Psoas muscle (tissue), 8 donors: ENCODE data around the gene CYP3A4. TPM values are rescaled to one million over a fixed set of nuclear protein-coding genes. Genes with fewer than 3 reads are reported as not detected.
"Not testable (repeated sequence)": the region's sequence is repeated elsewhere in the genome, so short reads cannot be mapped to it uniquely, and the experiment has no call there.

Experiments used
- ATAC-seq, 4 donors: fragments of 200-7000 bp; cut with Tn5 transposase; one replicate each; pipeline ENCODE4 v1.9.1; 2020; ENCODE audit warnings: moderate library complexity in 3 of 4, mild to moderate bottlenecking in 2 of 4
- DNase-seq, 2 donors: peaks; one replicate each; pipeline ENCODE4 v3.0.0-alpha.2; 2020
- H3K27ac ChIP-seq: fragments of 200-600 bp; one replicate; pipeline ENCODE4 v1.8.0; 2022
- H3K27me3 ChIP-seq, 3 donors: fragments of 200-600 bp in 1 of 3; one replicate each; pipeline versions ENCODE4 v1.6.1 to v1.8.0; 2013 to 2022; ENCODE audit warnings: low read length in 2 of 3, mild to moderate bottlenecking in 2 of 3, moderate library complexity in 1 of 3; ENCODE audit not compliant: insufficient read depth in 3 of 3
- H3K36me3 ChIP-seq, 2 donors: fragments of 200-600 bp in 1 of 2; one replicate each; pipeline versions ENCODE4 v1.6.1 to v1.8.0; 2013 to 2022; ENCODE audit warnings: low read depth in 1 of 2, mild to moderate bottlenecking in 1 of 2, moderate library complexity in 1 of 2; ENCODE audit not compliant: insufficient read depth in 1 of 2
- H3K4me1 ChIP-seq: fragments of 200-600 bp; one replicate; pipeline ENCODE4 v1.8.0; 2022
- H3K4me3 ChIP-seq: fragments of 200-600 bp; one replicate; pipeline ENCODE4 v1.8.0; 2022; ENCODE audit warnings: mild to moderate bottlenecking
- H3K9me3 ChIP-seq: fragments of 200-600 bp; one replicate; pipeline ENCODE4 v1.8.0; 2022
- WGBS, 3 donors: extraction: QIAGEN DNeasy Blood & Tissue Kit; methylation state at CpG; one replicate each; pipeline versions ENCODE4 v1.1.6 to v1.1.7; 2013; 5-methylcytosine and 5-hydroxymethylcytosine counted together
- intact Hi-C, 2 donors: fragments of 100-400 bp; cut with DNase I; formaldehyde crosslinking; loops; one replicate each; pipeline versions ENCODE4 v1.11.0 to v1.14.2; 2022
- polyA plus RNA-seq, 3 donors: library from polyadenylated mRNA; stranded (reverse); fragments of 200-250 nt; gene quantifications; one replicate each; pipeline ENCODE4 v1.2.3, GENCODE V29; 2013
- total RNA-seq, 4 donors: library from RNA; stranded (reverse); fragmentation: NEBNext Ultra II Directional in 2 of 4; extraction: Animal tissue kit (Norgen Biotek cat#: 25700) in 2 of 4; gene quantifications; one replicate each; pipeline versions ENCODE4 v1.2.1 to v1.2.4, GENCODE V29; 2021 to 2023
- TF ChIP-seq, protein P1 (sequence below): fragments of 200-600 bp; IDR thresholded peaks from one replicate; pipeline ENCODE4 v1.8.0; 2022; ENCODE audit warnings: antibody characterized with exemption
- donor health status: healthy with polysubstance abuse.
- donor health status: DM: no; HTN: no; CAD: no; lungs with moderate emphysema.
- donor health status: Bipolar disorder and iron deficiency.
- donor health status: healthy.
- donor health status: DM: yes; HTN: yes; CAD: no.
- donor health status: DM: no; HTN: no; CAD: no.
- donor health status: DM: no; HTN: no; CAD: no.
- donor health status: DM: yes; HTN: yes; CAD: no.

The CYP3A4 gene
- total and polyA plus RNA-seq, 7 donors: 0.08 to 4.2 (median 0.30) TPM; not detected in 1

DNA sequence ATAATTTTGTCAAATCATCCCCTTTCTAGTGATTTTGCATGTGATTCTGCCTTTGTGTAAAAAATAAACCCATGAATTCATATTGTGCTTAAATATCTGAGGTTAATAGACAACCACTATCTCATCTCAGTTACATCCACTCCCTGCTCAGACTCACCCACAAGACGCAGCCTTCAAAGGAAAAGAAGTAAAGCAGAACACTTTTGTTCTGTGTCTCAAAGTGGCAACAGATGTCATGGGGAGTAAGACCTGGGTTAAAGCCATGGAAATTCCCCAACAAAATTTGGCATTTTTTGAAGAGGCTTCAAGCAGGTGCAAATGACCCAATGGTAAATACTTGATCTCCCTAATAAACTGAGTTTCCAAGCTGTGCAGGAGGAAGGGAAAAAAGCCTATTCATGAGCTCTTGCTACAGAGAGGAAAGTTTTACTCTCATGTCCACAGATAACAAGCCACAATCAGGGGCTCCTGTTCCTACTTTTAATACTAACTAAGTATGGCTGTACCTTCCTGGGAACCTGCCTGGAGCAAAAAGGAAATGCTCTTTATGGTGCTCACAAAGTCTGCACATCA lies 53.7 kb downstream of the CYP3A4 start:
- TF ChIP-seq, protein P1, sequence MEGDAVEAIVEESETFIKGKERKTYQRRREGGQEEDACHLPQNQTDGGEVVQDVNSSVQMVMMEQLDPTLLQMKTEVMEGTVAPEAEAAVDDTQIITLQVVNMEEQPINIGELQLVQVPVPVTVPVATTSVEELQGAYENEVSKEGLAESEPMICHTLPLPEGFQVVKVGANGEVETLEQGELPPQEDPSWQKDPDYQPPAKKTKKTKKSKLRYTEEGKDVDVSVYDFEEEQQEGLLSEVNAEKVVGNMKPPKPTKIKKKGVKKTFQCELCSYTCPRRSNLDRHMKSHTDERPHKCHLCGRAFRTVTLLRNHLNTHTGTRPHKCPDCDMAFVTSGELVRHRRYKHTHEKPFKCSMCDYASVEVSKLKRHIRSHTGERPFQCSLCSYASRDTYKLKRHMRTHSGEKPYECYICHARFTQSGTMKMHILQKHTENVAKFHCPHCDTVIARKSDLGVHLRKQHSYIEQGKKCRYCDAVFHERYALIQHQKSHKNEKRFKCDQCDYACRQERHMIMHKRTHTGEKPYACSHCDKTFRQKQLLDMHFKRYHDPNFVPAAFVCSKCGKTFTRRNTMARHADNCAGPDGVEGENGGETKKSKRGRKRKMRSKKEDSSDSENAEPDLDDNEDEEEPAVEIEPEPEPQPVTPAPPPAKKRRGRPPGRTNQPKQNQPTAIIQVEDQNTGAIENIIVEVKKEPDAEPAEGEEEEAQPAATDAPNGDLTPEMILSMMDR: no peak
- Histone ChIP-seq H3K36me3 (no peaks in the 10 kb centered on the region), H3K4me3 (no peak overlapping the region), H3K27me3 (no peaks in the 10 kb centered on the region), H3K27ac (no peak overlapping the region), H3K9me3 (no peaks in the 10 kb centered on the region), H3K4me1 (no peaks in the 10 kb centered on the region)
- WGBS, 3 donors: 70 to 73% (median 70%) methylated on average over 1 of the region's 1 CpG
- intact Hi-C loops: no loop called here
- no peak for ATAC-seq
- DNase-seq: no peak

DNA sequence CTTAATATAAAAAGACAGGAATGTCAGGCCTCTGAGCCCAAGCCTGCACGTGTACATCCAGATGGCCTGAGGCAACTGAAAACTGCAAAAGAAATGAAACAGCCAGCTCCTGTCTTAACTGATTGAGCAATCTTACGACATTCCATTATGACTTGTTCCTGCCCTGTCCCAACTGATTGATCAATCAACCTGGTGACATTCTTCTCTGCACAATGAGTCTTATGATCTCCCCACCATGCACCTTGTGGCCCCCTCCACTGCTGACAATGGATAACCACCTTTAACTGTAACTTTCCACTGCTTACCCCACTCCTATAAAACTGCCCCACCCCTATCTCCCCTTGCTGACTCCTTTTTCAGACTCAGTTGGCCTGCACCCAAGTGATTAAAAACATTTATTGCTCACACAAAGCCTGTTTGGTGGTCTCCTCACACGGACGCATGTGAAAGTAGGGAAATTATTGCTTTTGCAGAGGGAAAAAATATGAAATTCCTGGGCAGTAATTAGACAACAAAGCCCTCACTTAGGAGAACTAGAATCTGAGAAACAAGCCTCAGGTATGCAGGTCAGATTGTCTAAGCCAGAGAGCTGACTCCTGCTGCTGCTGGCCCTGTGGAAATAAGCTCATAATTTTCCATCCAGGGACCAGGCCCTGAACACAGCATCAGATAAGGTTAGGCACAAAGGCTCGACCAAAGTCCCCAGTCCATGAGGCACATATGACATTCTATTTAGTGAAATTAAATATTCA lies 54.3 kb downstream of the CYP3A4 start:
- TF ChIP-seq, protein P1: no peak
- 64 to 75% (median 64%) methylated on average over 5 of the region's 5 CpGs for WGBS, 3 donors
- intact Hi-C loops: no loop called here
- no peaks in the 10 kb centered on the region for H3K9me3 ChIP-seq
- ATAC-seq: no peak
- no peaks in the 10 kb centered on the region for H3K4me1 ChIP-seq
- H3K27me3 ChIP-seq: no peaks in the 10 kb centered on the region
- H3K36me3 ChIP-seq: no peaks in the 10 kb centered on the region
- H3K27ac ChIP-seq: no peak overlapping the region
- no peak for DNase-seq
- H3K4me3 ChIP-seq: no peak overlapping the region

DNA sequence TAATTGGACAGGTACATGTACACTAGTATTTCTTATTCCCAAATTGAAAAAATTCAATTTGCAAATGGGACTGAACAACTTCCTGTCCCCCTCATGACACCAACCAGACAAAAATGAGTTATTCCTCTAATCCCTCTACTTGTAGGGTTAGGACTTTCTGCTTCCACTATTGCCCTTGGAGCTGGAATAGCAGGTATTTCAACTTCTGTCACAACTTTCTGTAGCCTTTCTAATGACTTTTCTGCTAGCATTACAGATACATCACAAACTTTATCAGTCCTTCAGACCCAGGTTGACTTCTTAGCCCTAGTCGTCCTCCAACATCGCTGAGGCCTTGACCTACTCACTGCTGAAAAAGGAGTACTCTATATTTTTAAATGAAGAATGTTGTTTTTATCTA lies 55.4 kb downstream of the CYP3A4 start:
- no peaks in the 10 kb centered on the region for H3K4me1 ChIP-seq
- DNase-seq (no peak), ATAC-seq (no peak)
- no peaks in the 10 kb centered on the region for H3K36me3 ChIP-seq
- 96 to 100% (median 98%) methylated on average over 2 of the region's 2 CpGs for WGBS, 3 donors
- TF ChIP-seq, protein P1: no peak
- H3K9me3 ChIP-seq: no peaks in the 10 kb centered on the region
- no peaks in the 10 kb centered on the region for H3K27me3 ChIP-seq
- no peak overlapping the region for H3K27ac ChIP-seq
- H3K4me3 ChIP-seq: no peak overlapping the region
- intact Hi-C loops: no loop called here

DNA sequence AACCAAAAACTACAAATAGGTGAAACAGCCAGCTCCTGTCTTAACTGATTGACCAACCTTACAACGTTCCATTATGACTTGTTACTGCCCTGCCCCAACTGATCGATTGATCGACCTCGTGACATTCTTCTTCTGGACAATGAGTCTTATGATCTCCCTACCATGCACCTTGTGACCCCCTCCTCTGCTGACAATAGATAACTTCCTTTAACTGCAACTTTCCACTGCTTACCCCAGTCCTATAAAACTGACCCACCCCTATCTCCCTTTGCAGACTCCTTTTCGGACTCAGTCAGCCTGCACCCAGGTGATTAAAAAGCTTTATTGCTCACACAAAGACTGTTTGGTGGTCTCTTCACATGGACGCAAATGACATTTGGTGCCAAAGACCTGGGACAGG lies 60.8 kb downstream of the CYP3A4 start:
- WGBS, 3 donors: 92 to 93% (median 92%) methylated on average over 6 of the region's 6 CpGs
- DNase-seq: not testable (repeated sequence)

DNA sequence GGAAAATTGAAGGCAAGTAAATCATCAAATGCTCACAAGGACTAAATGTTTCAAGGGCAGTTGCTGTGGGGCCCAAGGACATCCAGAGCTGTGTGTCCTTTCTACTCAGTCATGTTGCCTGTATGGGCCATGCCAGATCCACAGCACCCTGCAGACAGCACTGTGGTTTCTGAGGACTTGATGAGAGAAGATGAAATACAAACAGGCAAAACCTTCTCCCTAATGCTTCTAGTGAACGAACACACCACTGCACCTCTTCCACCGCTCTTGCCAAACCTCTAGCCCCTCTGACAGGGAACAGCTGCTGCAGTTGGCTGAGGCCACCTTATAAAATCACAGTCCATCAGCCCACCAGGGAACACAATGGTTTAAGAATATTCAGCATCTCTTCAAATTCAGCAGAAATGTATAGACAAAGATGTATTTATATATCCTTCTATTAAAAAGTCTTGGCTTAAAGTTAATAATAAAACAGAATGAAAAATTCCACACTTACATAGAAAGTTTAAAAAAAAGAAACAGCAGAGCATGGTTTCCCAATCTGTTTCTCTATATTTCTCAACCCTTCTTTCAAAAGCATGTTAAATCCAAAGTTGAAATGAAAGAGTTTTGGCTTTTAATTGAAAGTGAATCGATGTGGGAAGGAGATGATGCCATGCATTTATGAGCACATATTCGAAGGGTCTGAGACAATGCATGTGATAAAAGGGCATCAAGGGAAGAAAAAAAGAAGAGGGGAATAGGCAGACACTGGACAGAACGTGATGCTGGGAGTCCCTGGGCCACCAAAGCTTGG lies 63.0 kb downstream of the CYP3A4 start:
- no peak for DNase-seq
- TF ChIP-seq, protein P1: no peak
- Histone ChIP-seq H3K4me1 (no peaks in the 10 kb centered on the region), H3K36me3 (no peaks in the 10 kb centered on the region), H3K4me3 (no peak overlapping the region), H3K9me3 (peaks cover 6% of the 10 kb centered on the region), H3K27me3 (no peaks in the 10 kb centered on the region), H3K27ac (no peak overlapping the region)
- ATAC-seq: no peak
- 42 to 62% (median 47%) methylated on average over 5 of the region's 5 CpGs for WGBS, 3 donors
- intact Hi-C loops: no loop called here

More for the DNA sequence above, 60.8 kb downstream of the CYP3A4 start:
- H3K4me1 ChIP-seq, H3K27me3 ChIP-seq, H3K4me3 ChIP-seq, H3K27ac ChIP-seq, H3K36me3 ChIP-seq, ATAC-seq, intact Hi-C loops, H3K9me3 ChIP-seq: not testable (repeated sequence)
